D721Med (cell line): ENCODE measurements around the gene MCFD2.

Experiments used
- DNase-seq: peaks from one replicate; pipeline ENCODE4 v3.0.0; 2011; ENCODE audit warnings: low spot score; ENCODE audit not compliant: insufficient read length
- FAIRE-seq: peaks from 2 replicates; lab custom pipeline; 2011; peaks lifted over from hg19 to GRCh38; lab: Jason Lieb, UNC
- TF ChIP-seq, protein P1 (sequence below): IDR thresholded peaks from 2 replicates; pipeline ENCODE4 v1.5.1; 2012; ENCODE audit warnings: mild to moderate bottlenecking, control low read depth; ENCODE audit not compliant: insufficient read depth; ENCODE audit errors: missing control alignments

The MCFD2 gene

DNA sequence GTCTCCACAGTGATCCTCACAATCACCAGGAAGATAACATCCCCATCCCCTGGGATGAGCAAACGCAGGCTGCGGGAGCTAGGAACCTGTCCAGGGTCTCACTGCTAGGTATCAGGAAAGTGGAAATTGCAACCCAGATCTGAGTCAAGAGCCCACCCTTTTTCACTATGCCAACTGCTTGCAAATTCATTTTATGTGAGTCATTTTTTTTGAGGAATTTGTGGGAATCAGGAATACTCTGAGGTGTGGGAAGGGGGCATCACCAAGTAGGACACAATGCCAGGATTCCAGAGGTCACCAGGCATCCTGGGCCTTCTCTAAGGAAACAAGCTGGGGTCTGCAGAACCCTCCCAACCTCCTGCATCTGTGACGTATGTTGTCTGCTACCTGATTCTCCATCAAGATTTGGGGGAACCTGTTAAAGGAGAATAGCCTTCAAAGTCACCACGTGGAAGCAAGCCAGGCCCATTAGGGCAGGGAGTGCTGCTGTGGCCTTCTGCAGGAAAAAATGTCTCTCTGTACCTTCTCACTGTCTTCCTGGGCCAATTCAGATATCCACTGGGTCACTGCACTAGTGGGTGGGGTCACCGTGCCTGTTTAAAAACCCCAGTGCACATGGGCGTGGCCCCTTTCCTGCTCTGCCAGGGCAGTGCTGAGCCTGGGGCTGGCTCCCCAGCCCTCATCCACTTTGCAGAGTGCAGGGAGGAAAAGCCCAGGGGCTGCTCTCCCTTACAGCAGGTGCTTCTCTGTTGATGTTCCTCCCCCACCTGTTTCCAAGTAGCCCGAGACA, 50.2 kb downstream of the MCFD2 start:
- TF ChIP-seq, protein P1, sequence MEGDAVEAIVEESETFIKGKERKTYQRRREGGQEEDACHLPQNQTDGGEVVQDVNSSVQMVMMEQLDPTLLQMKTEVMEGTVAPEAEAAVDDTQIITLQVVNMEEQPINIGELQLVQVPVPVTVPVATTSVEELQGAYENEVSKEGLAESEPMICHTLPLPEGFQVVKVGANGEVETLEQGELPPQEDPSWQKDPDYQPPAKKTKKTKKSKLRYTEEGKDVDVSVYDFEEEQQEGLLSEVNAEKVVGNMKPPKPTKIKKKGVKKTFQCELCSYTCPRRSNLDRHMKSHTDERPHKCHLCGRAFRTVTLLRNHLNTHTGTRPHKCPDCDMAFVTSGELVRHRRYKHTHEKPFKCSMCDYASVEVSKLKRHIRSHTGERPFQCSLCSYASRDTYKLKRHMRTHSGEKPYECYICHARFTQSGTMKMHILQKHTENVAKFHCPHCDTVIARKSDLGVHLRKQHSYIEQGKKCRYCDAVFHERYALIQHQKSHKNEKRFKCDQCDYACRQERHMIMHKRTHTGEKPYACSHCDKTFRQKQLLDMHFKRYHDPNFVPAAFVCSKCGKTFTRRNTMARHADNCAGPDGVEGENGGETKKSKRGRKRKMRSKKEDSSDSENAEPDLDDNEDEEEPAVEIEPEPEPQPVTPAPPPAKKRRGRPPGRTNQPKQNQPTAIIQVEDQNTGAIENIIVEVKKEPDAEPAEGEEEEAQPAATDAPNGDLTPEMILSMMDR, result no peak
- DNase-seq, result no peak
- no peak for FAIRE-seq

DNA sequence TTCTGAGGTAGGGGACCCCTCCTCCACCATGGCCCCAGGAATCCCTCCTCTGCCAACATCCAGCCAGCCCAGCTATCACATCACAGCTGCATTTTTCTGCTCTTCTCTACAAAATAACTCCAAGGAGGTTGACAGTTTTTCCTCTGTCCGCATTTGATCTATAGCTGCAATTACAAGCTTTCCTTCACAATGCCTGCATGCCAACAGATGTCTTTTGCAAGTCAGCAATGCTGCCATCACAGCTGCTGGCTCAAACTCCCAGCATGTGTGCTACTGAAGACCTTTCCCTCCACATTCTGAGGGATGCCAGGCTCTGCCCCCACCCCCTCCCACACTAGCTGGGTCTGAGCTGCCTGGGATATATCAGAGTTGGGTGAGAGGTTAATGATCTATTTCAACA, 51.7 kb downstream of the MCFD2 start:
- TF ChIP-seq, protein P1, result no peak
- DNase-seq (no peak), FAIRE-seq (no peak)

DNA sequence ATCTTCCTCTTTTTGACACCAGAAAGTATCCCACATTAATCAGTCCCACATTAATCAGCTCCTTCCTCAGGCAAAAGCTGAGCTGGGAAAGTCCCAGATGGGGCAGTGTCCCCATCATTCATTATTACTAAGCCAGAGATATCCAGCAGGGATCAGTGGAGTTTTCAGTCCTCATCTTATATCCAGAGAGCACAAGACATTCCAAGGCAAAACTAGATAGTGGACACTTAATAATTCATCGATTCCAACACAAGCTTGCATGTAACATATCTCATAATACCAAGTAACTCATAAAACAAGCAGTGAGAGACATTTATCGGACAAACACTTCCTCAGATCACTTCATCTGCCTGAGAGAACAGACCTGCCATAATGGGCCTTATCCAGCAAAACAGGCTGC, 53.1 kb downstream of the MCFD2 start:
- DNase-seq, result no peak
- TF ChIP-seq, protein P1, result no peak

DNA sequence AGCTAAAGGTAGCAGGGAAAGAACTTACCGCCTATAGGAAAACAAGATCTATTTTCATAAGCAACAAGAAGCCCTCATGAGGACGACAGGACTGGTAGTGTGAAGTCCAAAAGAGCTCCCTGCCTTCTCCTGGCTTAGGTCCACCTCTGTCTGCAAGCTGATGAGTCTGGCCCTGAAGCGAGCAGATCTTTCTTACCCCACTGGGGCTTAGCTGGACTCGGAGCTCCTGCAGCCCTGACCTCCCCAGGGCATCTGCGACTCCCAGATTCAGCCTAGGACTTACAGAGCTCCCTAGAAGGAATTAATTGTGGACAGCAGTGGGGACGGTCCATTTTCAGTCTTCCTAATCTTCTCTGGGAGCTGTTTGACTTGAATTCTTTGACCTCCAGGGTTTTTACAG, 53.7 kb downstream of the MCFD2 start:
- TF ChIP-seq, protein P1, result no peak
- FAIRE-seq, result no peak

More for the DNA sequence above, 53.1 kb downstream of the MCFD2 start:
- FAIRE-seq, result no peak

DNA sequence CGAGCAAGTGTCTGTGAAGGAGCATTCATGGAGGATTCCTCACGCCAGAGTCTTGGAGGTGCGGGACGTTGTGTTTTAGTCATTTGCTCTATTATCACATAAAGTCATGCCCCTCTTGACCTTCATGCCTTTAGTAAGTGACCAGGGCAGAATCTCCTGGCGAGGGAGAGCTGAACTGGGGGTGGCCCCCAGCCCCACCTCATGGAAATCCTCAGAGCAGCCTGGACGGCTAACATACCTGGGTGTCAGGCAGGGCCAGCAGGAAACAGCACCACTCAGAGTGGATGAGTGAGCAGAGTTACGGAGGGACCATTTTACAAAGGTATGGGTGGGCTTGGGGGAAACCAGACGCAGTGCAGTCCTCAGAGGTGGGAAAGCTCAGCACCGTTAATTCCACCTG, 56.1 kb downstream of the MCFD2 start:
- no peak for DNase-seq
- TF ChIP-seq, protein P1, result no peak
- FAIRE-seq, result no peak

More for the DNA sequence above, 53.7 kb downstream of the MCFD2 start:
- DNase-seq, result no peak

DNA sequence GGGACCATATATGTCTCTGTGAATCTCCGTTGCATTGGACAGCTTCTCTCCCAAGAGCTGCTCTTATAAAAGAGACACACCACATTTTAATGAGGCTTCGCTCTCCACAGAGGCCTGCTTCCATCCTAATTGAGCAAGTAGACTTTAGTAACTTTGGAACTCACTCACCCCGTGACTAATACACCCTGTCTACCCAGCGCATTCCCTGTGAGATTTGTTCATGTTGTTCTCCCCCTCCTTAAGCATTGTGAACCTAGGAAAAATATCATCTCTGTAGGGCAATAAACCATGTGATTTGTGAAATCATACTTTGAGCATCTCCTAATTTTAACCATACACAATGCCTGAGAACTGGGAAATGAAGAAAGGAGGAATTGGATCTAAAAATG, 56.9 kb downstream of the MCFD2 start:
- FAIRE-seq (no peak), DNase-seq (no peak)
- TF ChIP-seq, protein P1, result no peak
